ENCODE data around the gene DALRD3.

- TF ChIP-seq CTCF (IDR thresholded peaks at IDR 0.05), result no peak
- TF ChIP-seq ZFX (IDR thresholded peaks at IDR 0.05; ENCODE audit: borderline replicate concordance), result no peak
Observed at GRCh38 chr3:49025005-49025792, 6.8 kb upstream of the DALRD3 start.
